LHCN-M2 (cell line): ENCODE results near the gene TMEM79. TPM values are rescaled to one million over a fixed set of nuclear protein-coding genes. Genes with fewer than 3 reads are reported as not detected.
A peak's percentile ranks its signal among the peaks of the same experiment; 100 is the strongest.
"Not testable (repeated sequence)": the region's sequence is repeated elsewhere in the genome, so short reads cannot be mapped to it uniquely, and the experiment has no call there.

Experiments
- DNase-seq: peaks from one replicate; pipeline ENCODE4 v3.0.0-alpha.2; 2012; ENCODE audit warnings: low read depth
- total RNA-seq: library from RNA; depleted of rRNA; stranded (reverse); fragments of >200 nt; gene quantifications from 2 replicates; pipeline ENCODE4 v1.2.3, GENCODE V29; 2014; rRNA removed

TMEM79 gene
- total RNA-seq, 1 experiment from 2014 or later, result 2.9 TPM

DNA sequence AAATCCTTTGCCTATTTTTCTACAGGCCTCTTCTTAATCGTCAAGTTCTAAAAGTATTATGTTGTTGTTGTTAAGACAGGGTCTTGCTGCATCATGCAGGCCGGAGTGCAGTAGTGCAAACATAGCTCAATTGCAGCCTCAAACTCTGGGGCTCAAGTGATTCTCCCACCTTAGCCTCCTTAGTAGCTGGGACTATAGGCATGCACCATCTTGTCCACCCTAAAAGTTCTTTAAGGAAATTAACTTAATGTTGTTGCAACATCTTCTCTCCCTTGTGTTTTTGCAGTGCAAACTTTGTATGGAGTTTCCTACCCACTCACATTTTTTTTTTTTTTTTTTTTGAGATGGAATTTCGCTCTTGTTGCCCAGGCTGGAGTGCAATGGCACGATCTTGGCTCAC lies 19.1 kb downstream of the TMEM79 start:
- DNase-seq, result no peak

DNA sequence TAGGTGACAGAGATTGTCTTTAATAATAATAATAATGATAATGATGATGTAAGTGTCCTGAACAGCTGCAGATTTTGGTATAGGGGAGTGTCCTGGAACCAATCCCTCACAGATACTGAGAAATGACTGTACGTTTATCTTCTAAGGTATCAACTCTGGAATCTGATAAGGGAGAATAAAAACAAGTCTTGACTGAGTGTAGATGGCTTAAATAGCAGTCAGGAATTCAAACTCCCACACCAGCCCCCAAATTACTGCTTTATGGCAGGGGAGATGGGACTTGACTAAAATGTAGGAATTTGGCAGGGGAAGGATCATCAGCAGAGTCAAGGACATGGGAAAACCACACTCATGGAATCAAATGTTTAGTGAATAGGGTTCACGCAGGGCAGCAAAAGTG lies 21.1 kb downstream of the TMEM79 start:
- no peak for DNase-seq

DNA sequence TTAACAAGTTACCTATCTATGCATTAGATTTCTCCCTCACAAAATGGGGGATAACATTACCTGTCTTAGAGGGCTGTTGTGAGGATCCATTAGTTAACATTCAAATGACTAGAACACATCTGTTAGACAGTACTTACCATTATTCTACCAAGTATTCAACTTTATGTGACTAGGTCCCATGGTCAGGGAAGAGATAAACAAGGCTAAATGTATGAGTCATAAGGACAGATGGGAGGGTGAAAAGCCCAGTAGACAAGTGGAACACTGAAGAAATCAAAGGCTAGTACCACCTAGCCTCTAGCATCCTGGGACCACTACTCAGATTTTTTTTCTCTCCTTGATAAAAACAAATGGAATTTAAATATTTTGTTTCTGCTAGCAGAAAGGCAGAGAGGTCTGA lies 24.0 kb downstream of the TMEM79 start:
- DNase-seq, result peak; percentile 59

DNA sequence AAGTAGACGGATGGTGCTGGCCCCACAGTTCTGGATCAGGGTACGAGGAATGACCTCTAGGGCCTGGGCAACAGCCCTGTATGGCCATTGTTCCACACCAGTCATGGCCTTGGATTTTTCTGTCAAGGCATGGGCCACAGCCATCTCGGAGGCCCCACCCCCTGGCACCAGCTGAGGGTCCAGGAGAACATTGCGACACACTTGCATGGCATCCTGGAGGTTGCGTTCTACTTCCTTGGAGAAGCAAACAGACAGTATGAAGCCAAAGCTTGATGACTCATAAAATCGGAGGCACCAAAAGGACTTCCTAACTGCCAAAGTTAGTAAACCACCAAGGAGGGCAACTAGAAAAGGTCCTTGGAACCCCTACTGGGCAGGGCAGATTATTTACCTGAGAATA lies 26.8 kb downstream of the TMEM79 start:
- DNase-seq, result peak; percentile 74

DNA sequence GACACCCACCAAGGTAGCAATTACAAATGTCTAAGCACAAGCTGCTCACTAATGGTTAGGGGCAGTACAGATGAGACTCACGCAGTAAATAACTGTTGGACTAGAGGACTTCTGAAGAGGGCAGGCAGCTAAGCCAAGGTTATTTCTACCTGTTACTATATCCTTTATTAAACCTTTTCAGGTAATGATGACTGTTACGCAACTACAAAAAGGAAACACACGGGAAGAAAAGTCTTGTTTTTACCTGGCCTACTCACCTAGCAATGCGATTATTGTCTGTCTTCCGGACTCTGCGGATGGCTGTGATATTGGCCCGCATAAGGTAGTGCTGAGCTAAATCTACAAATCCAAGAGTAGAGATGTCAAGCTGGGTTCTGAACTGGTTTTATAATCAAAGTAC lies 32.8 kb downstream of the TMEM79 start:
- DNase-seq, result no peak

DNA sequence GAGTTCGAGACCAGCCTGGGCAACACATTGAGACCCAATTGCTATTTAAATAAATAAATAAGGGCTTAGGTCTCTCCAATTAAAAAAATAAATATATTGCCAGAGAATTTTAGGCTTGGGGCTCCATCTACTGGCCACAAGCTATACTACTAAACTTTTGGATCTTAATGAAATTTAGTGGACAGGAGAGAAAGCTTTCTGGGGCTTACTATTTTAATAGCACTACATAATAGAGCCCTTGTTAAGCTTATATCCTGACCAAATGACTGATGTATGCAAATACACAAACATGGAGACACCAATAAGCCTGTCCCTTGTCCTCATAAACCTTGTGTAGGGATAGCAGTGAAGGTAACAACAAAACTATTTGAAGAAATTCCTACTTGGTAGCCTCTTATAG lies 35.5 kb downstream of the TMEM79 start:
- DNase-seq, result peak; percentile 42

DNA sequence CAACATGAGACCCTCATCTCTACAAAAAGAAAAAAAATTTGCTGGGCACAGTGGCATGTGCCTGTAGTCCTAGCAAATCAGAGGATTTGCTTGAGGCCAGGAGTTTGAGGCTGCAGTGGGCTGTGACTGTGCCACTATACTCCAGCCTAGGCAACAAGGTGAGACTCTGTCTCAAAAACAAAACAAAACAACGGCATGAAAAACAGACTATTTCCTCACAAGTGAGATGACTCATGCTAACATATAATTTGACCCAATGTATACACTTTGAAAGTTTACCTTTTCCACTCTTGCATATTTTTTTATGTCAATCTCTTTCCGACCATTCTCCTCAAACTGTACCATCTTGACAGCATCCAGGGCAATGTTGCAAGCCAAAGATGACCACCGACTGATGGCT lies 36.4 kb downstream of the TMEM79 start:
- no peak for DNase-seq

DNA sequence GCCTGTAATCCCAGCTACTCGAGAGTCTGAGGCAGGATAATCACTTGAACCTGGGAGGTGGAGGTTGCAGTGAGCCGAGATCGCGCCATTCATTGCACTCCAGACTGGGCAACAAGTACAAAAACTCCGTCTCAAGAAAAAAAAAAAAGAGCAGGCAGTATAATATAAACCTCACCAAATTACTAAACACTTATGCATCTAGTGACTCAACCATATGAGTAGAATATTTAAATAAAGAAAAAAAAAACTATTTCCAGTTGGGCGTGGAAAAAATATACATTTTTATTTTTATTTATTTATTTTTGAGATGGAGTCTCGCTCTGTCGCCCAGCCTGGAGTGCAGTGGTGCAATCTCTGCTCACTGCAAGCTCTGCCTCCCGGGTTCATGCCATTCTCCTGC lies 39.1 kb downstream of the TMEM79 start:
- not testable (repeated sequence) for DNase-seq

DNA sequence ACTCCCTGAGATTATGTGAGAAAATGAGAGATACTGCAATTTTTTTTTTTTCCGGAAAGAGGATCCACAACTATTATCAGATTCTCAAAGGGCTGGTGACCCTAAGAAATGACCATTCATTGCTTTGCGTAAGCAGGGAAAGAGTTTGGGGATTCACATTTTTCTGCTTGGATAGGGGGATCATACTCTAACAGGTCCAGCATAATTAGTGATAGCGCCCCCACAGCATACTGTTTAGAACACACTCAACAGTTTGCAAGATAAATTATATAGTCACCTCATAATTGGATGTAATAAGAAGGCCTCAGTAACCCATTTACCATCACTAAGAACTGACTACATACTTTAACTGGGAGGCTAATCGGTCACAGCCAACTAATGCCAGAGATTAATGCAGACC lies 52.1 kb downstream of the TMEM79 start:
- no peak for DNase-seq

DNA sequence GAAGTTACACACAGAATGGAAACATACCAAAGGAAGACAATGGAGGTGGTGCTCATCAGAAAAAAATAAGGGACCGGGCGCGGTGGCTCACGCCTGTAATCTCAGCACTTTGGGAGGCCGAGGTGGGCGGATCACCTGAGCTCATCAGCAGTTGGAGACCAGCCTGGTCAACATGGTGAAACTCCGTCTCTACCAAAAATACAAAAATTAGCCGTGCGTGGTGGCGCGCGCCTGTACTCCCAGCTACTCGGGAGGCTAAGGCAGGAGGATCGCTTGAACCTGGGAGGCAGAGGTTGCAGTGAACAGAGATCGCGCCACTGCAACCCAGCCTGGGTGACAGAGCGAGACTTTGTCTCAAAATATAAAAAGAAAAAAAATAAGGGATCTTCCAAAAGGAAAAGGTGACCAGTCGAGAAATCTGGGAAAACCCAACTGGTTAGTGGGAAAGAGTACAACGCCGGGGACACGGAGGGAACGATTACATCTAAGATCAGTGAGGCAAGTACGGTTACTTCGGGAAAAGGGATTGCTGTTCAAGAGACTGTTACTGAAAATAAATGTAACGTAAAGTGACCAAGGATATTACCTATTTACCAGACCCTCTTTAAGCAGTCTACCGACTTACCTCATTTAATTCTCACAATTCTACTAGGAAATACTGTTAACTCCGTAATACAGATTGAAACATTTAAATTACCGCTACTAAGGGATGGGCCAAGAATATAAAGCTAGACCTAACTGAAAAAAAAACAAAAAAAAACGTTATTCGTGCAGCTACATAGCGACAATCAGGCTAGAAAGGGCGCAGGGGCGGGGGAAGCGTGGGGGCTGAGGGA lies 53.1 kb downstream of the TMEM79 start:
- DNase-seq, result no peak

DNA sequence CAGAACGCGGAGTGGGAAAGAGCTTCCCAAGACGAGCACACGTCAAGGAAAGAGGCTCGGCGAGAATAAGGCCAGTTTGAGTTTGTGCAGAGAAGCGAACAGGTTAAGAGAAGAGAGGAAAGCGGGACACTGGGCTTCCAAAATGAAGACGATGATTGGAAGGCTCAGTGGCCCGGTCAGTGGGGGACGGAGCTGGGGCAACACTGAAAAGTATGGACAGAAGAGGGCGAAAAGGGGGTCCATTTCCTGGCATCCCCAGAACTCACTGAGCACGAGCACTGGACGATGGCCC lies 53.7 kb downstream of the TMEM79 start:
- no peak for DNase-seq

DNA sequence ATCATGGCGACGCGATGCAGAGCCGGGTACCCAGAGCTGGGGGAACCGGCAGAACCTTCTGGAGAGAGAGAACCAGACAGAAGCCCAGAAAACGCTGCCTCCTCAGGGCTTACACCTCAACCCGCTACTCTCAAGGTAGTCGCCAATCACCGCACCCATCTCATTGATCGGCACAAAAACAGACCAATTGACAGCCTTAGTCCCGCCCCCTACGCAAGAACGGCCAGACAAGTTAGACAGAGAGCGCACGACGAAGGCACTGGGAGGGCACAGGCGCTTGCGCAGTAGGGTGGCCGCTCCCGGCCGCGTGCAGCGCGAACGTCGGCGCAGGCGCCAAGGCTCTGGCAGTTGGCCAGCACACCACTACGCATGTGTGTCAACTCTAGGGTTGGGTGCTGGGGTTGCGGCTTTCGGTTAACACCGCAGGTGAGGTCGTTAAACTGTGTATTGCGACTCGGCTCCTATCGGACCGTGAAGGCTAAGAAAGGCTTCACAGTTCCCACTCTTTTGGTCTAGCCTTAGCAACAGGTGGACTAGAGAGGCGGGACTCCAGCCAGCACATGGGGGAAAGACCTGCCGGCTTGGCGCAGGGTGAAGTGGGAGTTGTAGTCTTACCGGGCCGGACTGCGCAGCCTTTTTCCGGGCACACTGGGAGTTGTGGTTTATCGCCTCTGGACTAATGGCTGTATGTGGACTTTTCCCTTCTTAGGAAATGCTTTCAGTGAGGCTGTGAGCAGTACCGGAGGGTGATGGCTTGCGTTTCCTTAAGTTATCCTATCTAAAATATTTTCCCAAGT lies 54.3 kb downstream of the TMEM79 start, which contains the start of the genes CCT3 and TSACC:
Gene CCT3, minus strand, starts transcription at position 113 of the 797 bp plus-strand sequence. Its CDS starts 108 bp downstream, at position 5.
Gene TSACC, plus strand, starts transcription at position 347 of the 797 bp plus-strand sequence. CDS start 1,232 bp downstream, outside the sequence.
- DNase-seq, result peak; percentile 100

Other genes starting within 250 kb of the TMEM79 start
- 34.1 and 37.7 TPM in 2 replicates for gene UBQLN4, start 230.5 kb upstream of the TMEM79 start, total RNA-seq
- gene LAMTOR2, start 229.5 kb upstream of the TMEM79 start, total RNA-seq, result 67.3 and 70.9 TPM in 2 replicates
- not detected in 2 replicates for gene RAB25, start 223.2 kb upstream of the TMEM79 start, total RNA-seq
- 4.9 and 5.8 TPM in 2 replicates for gene MEX3A, start 201.9 kb upstream of the TMEM79 start, total RNA-seq
- 1,371 and 1,475 TPM in 2 replicates for gene LMNA, start 169.6 kb upstream of the TMEM79 start, total RNA-seq
- 0.40 and 0.64 TPM in 2 replicates for gene SEMA4A, start 130.7 kb upstream of the TMEM79 start, total RNA-seq
- gene SLC25A44, start 90.2 kb upstream of the TMEM79 start, total RNA-seq, result 11.2 and 15.6 TPM in 2 replicates
- gene PMF1, start 71.3 kb upstream of the TMEM79 start, total RNA-seq, result 67.2 and 70.1 TPM in 2 replicates
- gene BGLAP, start 42.1 kb upstream of the TMEM79 start, total RNA-seq, result 2.0 and 4.3 TPM in 2 replicates
- gene PAQR6, start 36.3 kb upstream of the TMEM79 start, total RNA-seq, result 0.83 and 1.8 TPM in 2 replicates
- 66.1 and 74.9 TPM in 2 replicates for gene SMG5, start 1.5 kb upstream of the TMEM79 start, total RNA-seq
- 42.2 and 45.6 TPM in 2 replicates for gene GLMP, start 11.4 kb downstream of the TMEM79 start, total RNA-seq
- not detected in 2 replicates for gene VHLL, start 15.0 kb downstream of the TMEM79 start, total RNA-seq
- gene CCT3, start 54.0 kb downstream of the TMEM79 start, total RNA-seq, result 341 and 346 TPM in 2 replicates
- not detected in 2 replicates for gene TSACC, start 54.2 kb downstream of the TMEM79 start, total RNA-seq
- not detected in 2 replicates for gene RHBG, start 84.9 kb downstream of the TMEM79 start, total RNA-seq
- 21.9 and 23.2 TPM in 2 replicates for gene MEF2D, start 216.4 kb downstream of the TMEM79 start, total RNA-seq